OCI-LY1 (cell line): ENCODE results near the gene AQP7.

Experiments used
- H2AFZ ChIP-seq: fragments of 200-600 bp; sonication (generic), shearing (Covaris generic); 2 replicates; pipeline ENCODE4 v1.6.0; 2014; ENCODE audit warnings: antibody characterized with exemption, mild to moderate bottlenecking, low read length
- H3F3A ChIP-seq: fragments of 200-600 bp; sonication (generic), shearing (Covaris generic); 2 replicates; pipeline ENCODE4 v1.6.0; 2014; ENCODE audit warnings: mild to moderate bottlenecking, antibody characterized with exemption, low read length, moderate library complexity; ENCODE audit not compliant: insufficient read depth
- H3K27ac ChIP-seq: fragments of 200-600 bp; sonication (generic); 2 replicates; pipeline ENCODE4 v1.5.1; 2014; ENCODE audit warnings: low read length, mixed run types, mild to moderate bottlenecking, low read depth; ENCODE audit not compliant: poor library complexity, severe bottlenecking
- H3K27me3 ChIP-seq: fragments of 200-600 bp; sonication (generic); 2 replicates; pipeline ENCODE4 v1.6.0; 2014; ENCODE audit warnings: antibody characterized with exemption, mild to moderate bottlenecking, low read length, moderate library complexity; ENCODE audit not compliant: insufficient read depth
- H3K36me3 ChIP-seq: fragments of 200-600 bp; sonication (generic); 2 replicates; pipeline ENCODE4 v1.6.1; 2014; ENCODE audit warnings: mild to moderate bottlenecking, antibody characterized with exemption, low read length, moderate library complexity, mixed read lengths; ENCODE audit not compliant: insufficient read depth
- H3K4me1 ChIP-seq: fragments of 200-600 bp; sonication (generic); 2 replicates; pipeline ENCODE4 v1.5.1; 2014; ENCODE audit warnings: mild to moderate bottlenecking, low read length, moderate library complexity; ENCODE audit not compliant: insufficient read depth, severe bottlenecking
- H3K4me2 ChIP-seq: fragments of 200-600 bp; sonication (generic), shearing (Covaris generic); 2 replicates; pipeline ENCODE4 v1.6.1; 2014; ENCODE audit warnings: low read length
- H3K4me3 ChIP-seq: fragments of 200-600 bp; sonication (generic); 2 replicates; pipeline ENCODE4 v1.5.1; 2014; ENCODE audit warnings: low read length, low read depth, mild to moderate bottlenecking, mixed read lengths; ENCODE audit not compliant: poor library complexity, severe bottlenecking
- H3K79me2 ChIP-seq: fragments of 200-600 bp; shearing (Covaris generic); 2 replicates; pipeline ENCODE4 v1.6.1; 2016; ENCODE audit warnings: mixed run types, low read length, mixed read lengths; ENCODE audit not compliant: insufficient read depth
- H3K9ac ChIP-seq: fragments of 200-600 bp; sonication (generic), shearing (Covaris generic); 2 replicates; pipeline ENCODE4 v1.6.1; 2014; ENCODE audit warnings: mild to moderate bottlenecking, low read length, mixed read lengths
- H3K9me2 ChIP-seq: fragments of 200-600 bp; sonication (generic), shearing (Covaris generic); 2 replicates; pipeline ENCODE4 v1.6.1; 2014; ENCODE audit warnings: low read depth, mild to moderate bottlenecking, low read length, mixed read lengths
- H3K9me3 ChIP-seq: fragments of 200-600 bp; shearing (Covaris generic); 2 replicates; pipeline ENCODE4 v1.6.1; 2014; ENCODE audit warnings: low read length, mixed read lengths
- H4K20me1 ChIP-seq: fragments of 200-600 bp; sonication (generic), shearing (Covaris generic); 2 replicates; pipeline ENCODE4 v1.6.0; 2016; ENCODE audit warnings: mild to moderate bottlenecking, low read length; ENCODE audit not compliant: insufficient read depth
- CTCF ChIP-seq: fragments of 200-600 bp; sonication (generic), shearing (Covaris generic); IDR thresholded peaks from 2 replicates; pipeline ENCODE4 v1.5.1; 2017; ENCODE audit warnings: mild to moderate bottlenecking, antibody characterized with exemption, low read length, moderate library complexity, mixed read lengths
- EZH2 ChIP-seq: fragments of 200-600 bp; sonication (generic), shearing (Covaris generic); IDR thresholded peaks from 2 replicates; pipeline ENCODE4 v1.8.0; 2017; ENCODE audit warnings: borderline replicate concordance, mixed run types, mild to moderate bottlenecking, antibody characterized with exemption, low read length, moderate library complexity, mixed read lengths

Gene AQP7

GRCh38 chr9:33377089-33377715 is 25.2 kb downstream of the AQP7 start:
- Histone ChIP-seq H3F3A (no peaks in the 10 kb centered on the region), H3K9me2 (no peaks in the 10 kb centered on the region), H3K9me3 (no peaks in the 10 kb centered on the region), H3K9ac (no peak overlapping the region), H3K27me3 (no peaks in the 10 kb centered on the region), H3K27ac (no peak overlapping the region), H3K4me3 (no peak overlapping the region), H3K36me3 (no peaks in the 10 kb centered on the region; the same call in 1 of the 2 replicates), H4K20me1 (no peaks in the 10 kb centered on the region), H3K4me2 (no peak overlapping the region), H3K4me1 (no peaks in the 10 kb centered on the region), H3K79me2 (no peaks in the 10 kb centered on the region), H2AFZ (no peak overlapping the region)
- TF ChIP-seq EZH2 (no peak), CTCF (no peak)

- peaks cover 11% of the 10 kb centered on the region; the same call in 1 of the 2 replicates for H3K36me3 ChIP-seq
- H3F3A ChIP-seq, result no peaks in the 10 kb centered on the region
- no peaks in the 10 kb centered on the region for H3K27me3 ChIP-seq
- no peaks in the 10 kb centered on the region for H3K79me2 ChIP-seq
- no peak overlapping the region for H3K27ac ChIP-seq
- TF ChIP-seq EZH2, result no peak
- no peaks in the 10 kb centered on the region for H4K20me1 ChIP-seq
- H3K9ac ChIP-seq, result no peak overlapping the region
- H3K9me3 ChIP-seq, result no peaks in the 10 kb centered on the region
- no peaks in the 10 kb centered on the region for H3K4me1 ChIP-seq
- no peaks in the 10 kb centered on the region for H3K9me2 ChIP-seq
- no peak overlapping the region for H3K4me2 ChIP-seq
- H3K4me3 ChIP-seq, result no peak overlapping the region
- no peak overlapping the region for H2AFZ ChIP-seq
Measured at GRCh38 chr9:33375841-33376321, 26.5 kb downstream of the AQP7 start.

GRCh38 chr9:33375238-33375840 is 27.0 kb downstream of the AQP7 start:
- Histone ChIP-seq H4K20me1 (no peaks in the 10 kb centered on the region), H3K36me3 (peaks cover 16% of the 10 kb centered on the region), H3K4me3 (no peak overlapping the region), H3K9me2 (no peaks in the 10 kb centered on the region), H3K9ac (no peak overlapping the region), H3K79me2 (no peaks in the 10 kb centered on the region), H3K27ac (no peak overlapping the region), H3K9me3 (no peaks in the 10 kb centered on the region), H3F3A (no peaks in the 10 kb centered on the region), H3K4me1 (no peaks in the 10 kb centered on the region), H3K4me2 (no peak overlapping the region), H2AFZ (no peak overlapping the region), H3K27me3 (no peaks in the 10 kb centered on the region)
- TF ChIP-seq CTCF (no peak), EZH2 (no peak)
